Thoracic aorta (tissue), 2 donors: Measurements from ENCODE around the gene STAB2. TPM values are rescaled to one million over a fixed set of nuclear protein-coding genes. Genes with fewer than 3 reads are reported as not detected.

Experiments
- ATAC-seq: fragments of 150-250 bp; one replicate; pipeline ENCODE4 v1.8.0; 2017; ENCODE audit warnings: low read depth; ENCODE audit not compliant: insufficient number of reproducible peaks, low FRiP score
- DNase-seq: peaks from one replicate; pipeline ENCODE4 v3.0.0-alpha.2; 2020; ENCODE audit warnings: low spot score
- H3K27ac ChIP-seq, 2 donors: fragments of 200-600 bp; sonication (generic); 1 replicate in 1 of 2; 2 replicates in 1 of 2; pipeline ENCODE4 v1.5.1; 2016; ENCODE audit warnings: mild to moderate bottlenecking in 2 of 2, moderate library complexity in 2 of 2
- H3K27me3 ChIP-seq: fragments of 200-600 bp; sonication (generic); replicated peaks from 2 replicates; pipeline ENCODE4 v1.6.0; 2016; ENCODE audit warnings: mild to moderate bottlenecking; ENCODE audit not compliant: insufficient read depth
- H3K36me3 ChIP-seq: fragments of 200-600 bp; sonication (generic); one replicate; pipeline ENCODE4 v1.5.1; 2016
- H3K4me1 ChIP-seq, 2 donors: fragments of 200-600 bp; sonication (generic); 1 replicate in 1 of 2; 2 replicates in 1 of 2; pipeline versions ENCODE4 v1.5.1 to v1.6.0; 2016; ENCODE audit warnings: low read depth in 2 of 2, mild to moderate bottlenecking in 1 of 2; ENCODE audit not compliant: control insufficient read depth in 1 of 2
- H3K4me3 ChIP-seq: fragments of 200-600 bp; sonication (generic); 2 replicates; pipeline ENCODE4 v1.5.1; 2016; ENCODE audit warnings: mild to moderate bottlenecking
- H3K9me3 ChIP-seq: fragments of 200-600 bp; sonication (generic); 2 replicates; pipeline ENCODE4 v1.5.1; 2016
- total RNA-seq, 2 donors: library from RNA; depleted of rRNA; stranded (reverse); fragments of >200 nt; gene quantifications; one replicate each; pipeline versions ENCODE4 v1.1.0 to v1.2.3, GENCODE V29; 2016
- TF ChIP-seq, protein P1 (sequence below): fragments of 200-600 bp; sonication (generic); IDR thresholded peaks from one replicate; pipeline ENCODE4 v1.5.1; 2019; ENCODE audit warnings: antibody characterized with exemption

Gene STAB2
- total RNA-seq, 2 donors from 2014 or later: not detected

DNA sequence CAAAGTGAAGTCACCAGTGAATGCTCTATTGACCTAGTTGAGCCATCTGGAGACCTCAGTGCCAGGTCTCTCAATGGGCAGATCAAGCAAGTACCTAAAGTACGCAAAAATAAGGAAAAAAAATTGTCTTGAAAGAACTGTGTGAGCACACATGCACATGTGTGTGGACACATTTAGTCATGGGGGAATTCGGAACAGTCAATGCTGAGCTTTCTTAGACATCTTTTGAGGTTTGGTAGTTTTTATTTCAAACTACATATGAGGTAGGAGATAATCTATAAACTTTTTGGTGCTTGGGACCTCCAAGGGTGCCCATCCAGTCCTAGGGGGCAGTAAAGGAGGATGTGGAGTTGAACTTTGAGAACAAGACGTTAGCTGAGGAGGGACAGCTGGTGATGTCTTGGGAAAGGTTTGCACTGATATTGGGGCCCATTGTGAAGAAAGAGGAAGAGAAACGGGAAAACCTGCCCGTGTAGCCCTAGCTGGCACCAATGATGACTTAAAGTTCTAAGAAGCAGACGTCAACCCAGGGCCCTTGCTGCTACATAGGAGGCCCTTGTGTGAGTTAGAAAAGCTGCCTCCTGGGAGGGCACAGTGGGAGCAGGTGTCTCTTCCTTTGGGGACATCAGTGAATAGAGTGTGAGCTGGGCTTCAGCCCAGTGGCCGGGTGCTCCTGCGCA is 129.6 kb downstream of the STAB2 start:
- no peaks in the 10 kb centered on the region for H3K27me3 ChIP-seq
- TF ChIP-seq, protein P1, sequence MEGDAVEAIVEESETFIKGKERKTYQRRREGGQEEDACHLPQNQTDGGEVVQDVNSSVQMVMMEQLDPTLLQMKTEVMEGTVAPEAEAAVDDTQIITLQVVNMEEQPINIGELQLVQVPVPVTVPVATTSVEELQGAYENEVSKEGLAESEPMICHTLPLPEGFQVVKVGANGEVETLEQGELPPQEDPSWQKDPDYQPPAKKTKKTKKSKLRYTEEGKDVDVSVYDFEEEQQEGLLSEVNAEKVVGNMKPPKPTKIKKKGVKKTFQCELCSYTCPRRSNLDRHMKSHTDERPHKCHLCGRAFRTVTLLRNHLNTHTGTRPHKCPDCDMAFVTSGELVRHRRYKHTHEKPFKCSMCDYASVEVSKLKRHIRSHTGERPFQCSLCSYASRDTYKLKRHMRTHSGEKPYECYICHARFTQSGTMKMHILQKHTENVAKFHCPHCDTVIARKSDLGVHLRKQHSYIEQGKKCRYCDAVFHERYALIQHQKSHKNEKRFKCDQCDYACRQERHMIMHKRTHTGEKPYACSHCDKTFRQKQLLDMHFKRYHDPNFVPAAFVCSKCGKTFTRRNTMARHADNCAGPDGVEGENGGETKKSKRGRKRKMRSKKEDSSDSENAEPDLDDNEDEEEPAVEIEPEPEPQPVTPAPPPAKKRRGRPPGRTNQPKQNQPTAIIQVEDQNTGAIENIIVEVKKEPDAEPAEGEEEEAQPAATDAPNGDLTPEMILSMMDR: no peak
- ATAC-seq (no peak), DNase-seq (no peak)
- no peaks in the 10 kb centered on the region for H3K4me1 ChIP-seq
- no peaks in the 10 kb centered on the region for H3K9me3 ChIP-seq
- no peak overlapping the region for H3K4me3 ChIP-seq
- no peaks in the 10 kb centered on the region for H3K36me3 ChIP-seq
- no peak overlapping the region for H3K27ac ChIP-seq

DNA sequence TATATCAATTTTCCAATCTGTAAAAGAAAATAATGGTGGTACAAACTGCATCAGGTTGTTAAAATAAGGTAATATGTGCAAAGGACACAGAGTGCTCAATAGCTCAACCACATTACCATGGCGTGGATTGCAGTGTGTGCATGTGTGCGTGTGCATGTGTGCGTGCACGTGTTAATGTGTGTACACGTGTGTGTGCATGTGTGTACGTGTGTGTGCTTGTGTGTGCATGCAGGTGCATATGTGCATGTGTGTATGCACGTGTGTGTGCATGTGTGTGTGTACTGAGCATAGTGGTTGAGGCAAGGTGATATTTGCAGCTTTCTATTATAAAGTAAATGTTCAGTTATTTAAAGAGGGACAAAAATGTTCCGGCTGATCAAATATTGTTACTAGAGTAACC is 138.3 kb downstream of the STAB2 start:
- Histone ChIP-seq H3K27me3 (no peaks in the 10 kb centered on the region), H3K27ac (no peak overlapping the region), H3K36me3 (no peaks in the 10 kb centered on the region), H3K9me3 (no peaks in the 10 kb centered on the region), H3K4me1 (no peaks in the 10 kb centered on the region), H3K4me3 (no peak overlapping the region)
- ATAC-seq: no peak
- TF ChIP-seq, protein P1: no peak
- DNase-seq: no peak

DNA sequence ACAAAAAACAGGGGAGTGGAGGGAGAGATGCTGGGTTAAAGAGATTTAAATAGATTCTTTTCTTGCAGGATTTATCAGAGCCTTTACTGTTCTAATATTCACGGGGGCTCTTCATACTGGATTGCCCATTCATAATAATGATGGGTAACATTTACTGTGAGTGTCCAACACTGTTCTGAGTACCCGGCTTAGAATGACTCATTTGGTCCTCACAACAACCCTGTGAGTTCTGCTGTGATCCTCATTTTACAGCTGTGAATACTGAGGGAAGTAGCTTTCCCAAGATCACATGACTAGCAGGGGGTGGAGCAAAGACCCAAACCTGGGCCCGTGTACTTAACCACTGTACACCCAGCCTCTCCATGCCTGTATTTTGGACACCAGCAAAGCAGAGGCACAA is 140.6 kb downstream of the STAB2 start:
- DNase-seq: no peak
- TF ChIP-seq, protein P1: no peak
- H3K4me3 ChIP-seq: no peak overlapping the region
- H3K36me3 ChIP-seq: no peaks in the 10 kb centered on the region
- peaks cover 8% of the 10 kb centered on the region for H3K9me3 ChIP-seq
- no peak for ATAC-seq
- H3K4me1 ChIP-seq: no peaks in the 10 kb centered on the region
- H3K27ac ChIP-seq: no peak overlapping the region
- H3K27me3 ChIP-seq: no peaks in the 10 kb centered on the region

DNA sequence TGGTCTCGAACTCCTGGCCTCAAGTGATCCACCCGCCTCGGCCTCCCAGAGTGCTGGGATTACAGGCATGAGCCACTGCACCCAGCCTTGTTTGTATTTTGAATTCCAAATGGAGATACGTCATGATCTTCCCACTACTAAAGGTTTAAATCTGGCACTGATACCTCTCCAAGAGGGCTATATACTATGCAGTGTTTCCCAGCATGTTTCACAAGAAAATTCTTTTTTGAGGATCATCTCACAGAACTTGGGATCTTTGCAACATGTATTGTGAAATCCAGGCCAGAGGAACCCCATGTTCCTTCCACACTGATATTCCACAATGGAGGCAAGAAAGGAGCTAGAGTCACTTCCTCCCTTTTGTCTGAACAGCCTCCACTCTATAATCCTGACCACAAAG is 141.2 kb downstream of the STAB2 start:
- Histone ChIP-seq H3K27ac (no peak overlapping the region), H3K27me3 (no peaks in the 10 kb centered on the region), H3K4me1 (no peaks in the 10 kb centered on the region), H3K4me3 (no peak overlapping the region), H3K9me3 (peaks cover 8% of the 10 kb centered on the region), H3K36me3 (no peaks in the 10 kb centered on the region)
- TF ChIP-seq, protein P1: no peak
- DNase-seq: no peak
- no peak for ATAC-seq

DNA sequence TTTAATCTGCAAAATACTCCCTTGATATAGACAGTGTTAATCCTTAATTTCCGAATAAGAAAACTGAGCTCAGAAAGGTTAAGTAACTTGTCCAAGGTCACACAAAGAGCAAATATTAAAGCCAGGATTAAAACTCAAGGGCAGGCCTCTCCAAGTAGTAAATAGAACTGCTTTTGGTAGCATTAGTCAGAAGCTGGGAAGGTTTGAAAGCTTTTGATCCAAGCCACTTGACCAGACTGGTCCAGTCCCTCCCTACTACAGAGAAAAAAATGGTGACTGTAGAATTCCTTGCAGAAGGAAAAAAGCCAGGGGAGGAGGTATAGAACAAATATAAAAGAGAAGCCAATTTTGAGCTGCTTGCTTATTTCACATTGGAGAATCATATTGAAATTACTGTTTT is 142.4 kb downstream of the STAB2 start:
- H3K9me3 ChIP-seq: peaks cover 8% of the 10 kb centered on the region
- no peak overlapping the region for H3K4me3 ChIP-seq
- ATAC-seq (no peak), DNase-seq (no peak)
- no peaks in the 10 kb centered on the region for H3K4me1 ChIP-seq
- TF ChIP-seq, protein P1: no peak
- H3K36me3 ChIP-seq: no peaks in the 10 kb centered on the region
- no peaks in the 10 kb centered on the region for H3K27me3 ChIP-seq
- no peak overlapping the region for H3K27ac ChIP-seq
